GM12875 (cell line): ENCODE data around the gene SPATC1L.
"Not testable (repeated sequence)": the region's sequence is repeated elsewhere in the genome, so short reads cannot be mapped to it uniquely, and the experiment has no call there.

ENCODE experiments used
- H3K4me3 ChIP-seq: one replicate; pipeline ENCODE4 v1.5.1; 2011; ENCODE audit warnings: low read depth, low read length, control low read depth
- TF ChIP-seq, protein P1 (sequence below): IDR thresholded peaks from 2 replicates; pipeline ENCODE4 v1.5.1; 2011; ENCODE audit warnings: low read depth, mild to moderate bottlenecking, control low read depth, inconsistent platforms, low read length, moderate library complexity, borderline replicate concordance; ENCODE audit not compliant: insufficient read depth

The SPATC1L gene

DNA sequence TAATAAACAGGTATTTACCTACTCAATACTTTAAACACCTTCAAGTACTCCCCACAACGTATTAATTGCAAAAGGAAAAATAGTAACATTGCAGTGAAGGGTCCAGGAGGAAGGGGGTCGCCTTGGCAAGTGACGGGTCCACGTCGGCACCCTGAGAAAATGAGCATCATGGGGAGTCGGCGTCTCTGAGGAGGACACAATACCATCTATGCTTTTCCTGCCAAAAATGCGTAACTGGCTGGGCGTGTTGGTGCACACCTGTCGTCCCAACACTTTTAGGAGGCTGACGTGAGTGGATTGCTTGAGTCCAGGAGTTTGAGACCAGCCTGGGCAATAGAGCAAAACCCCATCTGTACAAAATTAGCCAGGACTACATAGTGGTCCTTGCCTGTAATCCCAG lies 36.2 kb downstream of the SPATC1L start:
- TF ChIP-seq, protein P1, sequence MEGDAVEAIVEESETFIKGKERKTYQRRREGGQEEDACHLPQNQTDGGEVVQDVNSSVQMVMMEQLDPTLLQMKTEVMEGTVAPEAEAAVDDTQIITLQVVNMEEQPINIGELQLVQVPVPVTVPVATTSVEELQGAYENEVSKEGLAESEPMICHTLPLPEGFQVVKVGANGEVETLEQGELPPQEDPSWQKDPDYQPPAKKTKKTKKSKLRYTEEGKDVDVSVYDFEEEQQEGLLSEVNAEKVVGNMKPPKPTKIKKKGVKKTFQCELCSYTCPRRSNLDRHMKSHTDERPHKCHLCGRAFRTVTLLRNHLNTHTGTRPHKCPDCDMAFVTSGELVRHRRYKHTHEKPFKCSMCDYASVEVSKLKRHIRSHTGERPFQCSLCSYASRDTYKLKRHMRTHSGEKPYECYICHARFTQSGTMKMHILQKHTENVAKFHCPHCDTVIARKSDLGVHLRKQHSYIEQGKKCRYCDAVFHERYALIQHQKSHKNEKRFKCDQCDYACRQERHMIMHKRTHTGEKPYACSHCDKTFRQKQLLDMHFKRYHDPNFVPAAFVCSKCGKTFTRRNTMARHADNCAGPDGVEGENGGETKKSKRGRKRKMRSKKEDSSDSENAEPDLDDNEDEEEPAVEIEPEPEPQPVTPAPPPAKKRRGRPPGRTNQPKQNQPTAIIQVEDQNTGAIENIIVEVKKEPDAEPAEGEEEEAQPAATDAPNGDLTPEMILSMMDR: no peak

GRCh38 chr21:46147429-46147828 lies 36.8 kb downstream of the SPATC1L start:
- TF ChIP-seq, protein P1: peak; percentile 68
- H3K4me3 ChIP-seq: not testable (repeated sequence)

More for the DNA sequence above, 36.2 kb downstream of the SPATC1L start:
- H3K4me3 ChIP-seq: no peak overlapping the region

GRCh38 chr21:46146856-46147255 lies 37.4 kb downstream of the SPATC1L start:
- TF ChIP-seq, protein P1: no peak
- H3K4me3 ChIP-seq: no peak overlapping the region

- no peak overlapping the region for H3K4me3 ChIP-seq
- TF ChIP-seq, protein P1: no peak
Observed at GRCh38 chr21:46145840-46146691, 38.2 kb downstream of the SPATC1L start.

DNA sequence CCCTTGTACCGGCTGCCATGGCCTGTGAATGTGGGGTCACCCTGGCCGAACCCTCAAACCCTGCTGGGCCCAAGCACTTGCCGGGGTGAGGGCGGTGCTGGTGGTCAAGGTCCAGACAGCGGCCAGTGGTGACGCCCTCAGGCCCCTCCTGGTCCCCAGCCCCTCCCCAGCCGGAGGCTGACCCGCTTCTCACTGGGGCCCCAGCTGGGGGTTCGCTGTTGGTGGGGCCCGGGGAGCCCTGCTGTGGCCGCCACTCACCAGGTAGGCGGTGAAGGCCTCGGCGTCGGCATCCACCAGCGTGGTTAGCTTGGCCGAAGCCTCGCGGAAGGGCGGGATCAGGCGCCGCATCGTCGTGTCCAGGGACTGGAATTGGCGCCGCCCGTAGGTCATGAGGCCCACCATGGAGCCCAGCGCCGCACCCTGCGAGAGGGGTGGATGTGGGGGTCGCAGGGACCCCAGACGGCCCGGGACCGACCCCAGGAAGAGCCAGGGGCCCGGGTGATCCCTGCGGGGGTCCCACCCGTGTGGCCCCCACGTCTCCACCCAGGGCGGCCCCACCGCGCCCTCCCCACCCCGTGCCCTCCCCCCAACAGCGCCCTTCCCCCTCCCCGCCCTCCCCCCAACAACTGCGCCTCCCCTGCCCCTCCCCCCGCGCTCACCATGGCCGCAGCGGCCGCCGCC lies 39.0 kb downstream of the SPATC1L start:
- TF ChIP-seq, protein P1: no peak
- no peak overlapping the region for H3K4me3 ChIP-seq

DNA sequence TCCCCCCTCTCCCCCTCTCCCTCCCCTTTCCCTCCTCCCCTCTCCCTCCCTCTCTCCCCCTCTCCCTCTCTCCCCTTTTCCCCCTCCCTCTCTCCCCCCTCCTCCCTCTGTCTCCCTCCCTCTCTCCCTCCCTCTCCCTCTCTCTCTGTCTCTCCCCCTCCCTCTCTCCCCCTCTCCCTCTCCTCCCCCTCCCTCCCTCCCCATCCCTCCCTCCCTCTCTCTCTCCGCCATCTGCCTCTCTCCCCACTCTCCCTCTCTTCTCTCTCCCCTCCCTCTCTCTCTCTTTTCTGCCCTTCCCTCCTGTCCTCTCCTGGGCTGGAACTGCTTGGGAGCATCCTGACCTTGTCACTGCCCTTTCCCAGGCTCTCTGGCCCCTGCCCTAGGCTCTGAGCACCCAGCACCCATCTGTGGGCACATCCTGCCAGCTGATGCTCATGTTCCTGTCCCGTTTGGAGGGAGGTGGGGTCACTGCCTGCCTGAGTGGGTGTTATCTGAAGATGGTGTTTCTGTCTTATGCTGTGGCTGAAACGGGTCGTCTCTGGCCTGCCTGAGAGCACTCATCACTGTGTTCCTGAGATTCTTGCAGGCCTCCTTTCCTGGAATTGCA lies 39.7 kb downstream of the SPATC1L start:
- no peak overlapping the region for H3K4me3 ChIP-seq
- TF ChIP-seq, protein P1: no peak
